NCI-H1417 treated with DMSO at 0.1 percent for 48 hours (cell line): Measurements from ENCODE around the gene GTF2H1.
"Not testable (repeated sequence)": the region's sequence is repeated elsewhere in the genome, so short reads cannot be mapped to it uniquely, and the experiment has no call there.

Source experiments
- DNase-seq: peaks from one replicate; lab custom pipeline; 2025; lab: John Stamatoyannopoulos, UW

Gene GTF2H1

GRCh38 chr11:18319914-18320313, 2.5 kb upstream of the GTF2H1 start:
- no peak for DNase-seq

- no peak for DNase-seq
Observed at GRCh38 chr11:18320617-18321016, 1.8 kb upstream of the GTF2H1 start.

- DNase-seq = no peak
Observed at GRCh38 chr11:18321578-18321968, 794 bp upstream of the GTF2H1 start.

DNA sequence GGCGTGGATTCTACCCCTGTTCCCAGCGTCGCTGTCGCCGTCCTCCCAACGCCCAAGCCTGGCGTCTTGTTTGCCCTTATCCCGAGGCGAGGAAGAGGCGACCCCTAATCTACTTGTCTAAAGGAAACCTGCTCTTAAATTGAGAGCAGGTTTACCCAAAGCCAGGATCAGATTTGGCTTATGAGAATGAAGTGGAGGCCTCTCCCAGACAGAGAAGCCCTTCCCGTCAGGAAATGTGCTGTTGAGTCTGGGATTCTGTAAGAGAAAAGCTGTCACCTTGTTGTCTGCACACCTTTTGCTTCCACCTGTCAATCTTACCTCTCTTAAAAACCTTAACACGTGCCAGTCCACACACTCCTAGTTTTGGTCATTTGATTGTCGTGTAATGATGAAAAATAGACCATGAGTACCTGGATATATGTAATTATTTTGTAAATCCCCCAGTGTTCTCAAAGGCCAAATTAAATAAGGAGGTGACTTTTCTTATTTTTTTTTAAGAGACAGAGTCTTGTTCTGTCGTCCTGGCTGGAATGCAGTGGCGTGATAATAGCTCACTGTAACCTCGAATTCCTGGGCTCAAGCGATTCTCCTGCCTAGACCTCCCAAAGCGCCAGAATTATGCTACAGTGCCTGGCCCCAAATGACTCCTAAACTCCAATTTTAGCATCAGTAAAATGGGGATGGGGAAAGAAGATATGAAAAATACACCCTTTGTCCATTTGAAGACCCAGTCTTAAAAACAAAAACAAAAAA, 627 bp downstream of the GTF2H1 start:
- DNase-seq = no peak

DNA sequence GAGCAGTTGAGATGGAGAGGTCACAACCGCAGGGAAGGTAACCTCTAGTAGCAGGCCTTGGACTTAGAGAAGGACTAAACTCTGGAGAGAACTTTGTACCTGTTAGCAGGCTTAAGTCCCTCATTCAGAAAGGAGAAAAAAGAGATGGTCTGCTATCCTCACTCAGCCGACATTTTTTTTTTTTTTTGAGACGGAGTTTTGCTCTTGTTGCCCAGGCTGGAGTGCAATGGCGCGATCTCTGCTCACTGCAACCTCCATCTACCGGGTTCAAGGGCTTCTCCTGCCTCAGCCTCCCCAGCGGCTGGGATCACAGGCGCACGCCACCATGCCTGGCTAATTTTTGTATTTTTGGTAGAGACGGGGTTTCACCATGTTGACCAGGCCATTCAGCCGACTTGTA, 1.5 kb downstream of the GTF2H1 start:
- DNase-seq = not testable (repeated sequence)

GRCh38 chr11:18324381-18324780, 2.0 kb downstream of the GTF2H1 start:
- no peak for DNase-seq

DNA sequence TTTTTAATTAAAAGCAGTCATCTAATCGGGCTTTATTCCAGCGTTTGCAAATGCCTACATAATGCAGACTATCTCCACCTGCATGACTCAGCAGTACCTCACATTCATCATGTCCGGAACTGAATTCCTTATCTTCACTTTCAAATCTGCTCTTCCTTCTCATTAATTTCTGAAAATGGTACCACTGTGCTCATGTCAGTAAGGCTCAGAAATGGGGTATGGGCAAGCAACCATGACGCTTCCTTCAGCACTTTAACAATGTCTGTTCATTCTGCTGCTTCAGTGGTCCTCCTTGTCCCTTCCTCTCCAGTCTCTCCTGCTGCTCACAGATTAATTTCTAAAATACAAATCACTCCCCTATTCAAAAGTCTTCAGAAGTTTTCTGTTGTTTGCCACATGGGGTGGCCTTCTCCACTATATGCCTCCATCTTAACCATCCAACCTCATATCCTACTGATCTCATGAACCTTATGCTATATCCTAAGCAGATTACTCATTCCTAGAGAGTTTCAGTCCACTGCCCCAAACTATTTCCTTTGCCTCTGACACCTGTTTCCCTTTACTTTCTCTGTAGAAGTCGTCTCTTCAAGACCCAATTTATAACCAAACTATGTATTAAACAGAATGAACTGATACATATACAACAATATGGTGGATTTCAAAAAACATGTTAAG, 7.0 kb downstream of the GTF2H1 start:
- no peak for DNase-seq

GRCh38 chr11:18330921-18331320, 8.6 kb downstream of the GTF2H1 start:
- DNase-seq = no peak

- no peak for DNase-seq
Observed at GRCh38 chr11:18332302-18332701, 9.9 kb downstream of the GTF2H1 start.

DNA sequence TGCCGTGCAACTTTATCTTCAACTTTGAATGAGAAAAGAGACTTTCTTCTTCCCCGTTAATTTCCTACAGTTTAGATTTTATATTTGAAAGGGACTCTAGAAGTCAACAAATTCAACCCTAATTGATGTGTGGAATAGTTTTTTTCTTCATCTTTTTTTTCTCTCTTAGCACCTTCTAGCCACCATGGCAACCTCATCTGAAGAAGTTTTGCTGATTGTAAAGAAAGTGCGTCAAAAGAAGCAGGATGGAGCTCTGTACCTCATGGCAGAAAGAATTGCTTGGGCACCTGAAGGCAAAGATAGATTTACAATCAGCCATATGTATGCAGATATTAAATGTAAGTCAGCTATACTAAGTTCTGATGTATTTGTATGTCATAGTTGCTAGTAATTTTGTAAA, 10.5 kb downstream of the GTF2H1 start:
- no peak for DNase-seq

DNA sequence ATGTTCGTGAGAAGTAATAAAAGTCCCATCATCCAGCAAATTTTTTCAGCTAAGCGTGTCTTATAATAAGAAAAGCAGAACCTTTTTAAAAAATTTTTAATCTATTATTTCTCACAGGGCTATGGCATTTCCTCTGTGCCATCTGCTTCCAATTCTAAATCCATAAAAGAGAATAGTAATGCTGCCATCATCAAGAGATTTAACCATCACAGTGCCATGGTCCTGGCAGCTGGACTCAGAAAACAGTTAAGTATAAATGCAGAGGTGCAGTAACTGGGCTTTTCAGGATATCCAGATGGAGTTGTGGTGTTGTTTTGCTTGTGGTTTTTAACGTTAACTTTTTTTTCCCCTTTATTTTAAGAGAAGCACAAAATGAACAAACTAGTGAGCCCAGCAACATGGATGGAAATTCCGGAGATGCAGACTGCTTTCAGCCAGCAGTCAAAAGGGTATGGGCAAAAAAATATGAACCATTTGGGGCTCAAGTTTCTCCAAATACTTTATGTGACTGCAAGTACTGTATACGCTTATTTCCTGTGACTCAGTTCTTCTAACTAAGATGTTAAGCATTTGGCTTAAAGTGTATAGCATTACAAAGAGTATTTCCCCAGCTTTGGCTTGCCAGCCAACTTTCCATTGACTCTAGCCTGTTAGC, 25.2 kb downstream of the GTF2H1 start:
- DNase-seq = no peak

DNA sequence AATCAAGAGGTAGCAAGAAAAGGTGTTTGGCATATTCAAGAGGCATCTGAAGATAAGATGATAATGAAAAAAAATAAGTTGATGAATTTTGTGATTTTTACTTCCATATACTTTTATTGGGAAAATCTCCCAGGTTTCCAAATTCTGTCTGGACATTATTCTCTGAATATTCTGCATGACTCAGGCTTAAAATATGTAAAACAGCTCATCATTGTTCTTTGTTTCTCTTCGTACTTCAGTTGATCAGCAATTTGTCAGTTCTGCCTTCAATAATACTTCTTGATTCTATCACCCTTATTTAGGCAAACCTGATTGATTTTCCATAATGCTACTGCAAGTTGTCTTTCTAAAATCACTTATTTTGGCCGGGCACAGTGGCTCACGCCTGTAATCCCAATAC, 30.2 kb downstream of the GTF2H1 start:
- no peak for DNase-seq

- no peak for DNase-seq
Observed at GRCh38 chr11:18358646-18359045, 36.3 kb downstream of the GTF2H1 start.

GRCh38 chr11:18361154-18361553, 38.8 kb downstream of the GTF2H1 start:
- no peak for DNase-seq

DNA sequence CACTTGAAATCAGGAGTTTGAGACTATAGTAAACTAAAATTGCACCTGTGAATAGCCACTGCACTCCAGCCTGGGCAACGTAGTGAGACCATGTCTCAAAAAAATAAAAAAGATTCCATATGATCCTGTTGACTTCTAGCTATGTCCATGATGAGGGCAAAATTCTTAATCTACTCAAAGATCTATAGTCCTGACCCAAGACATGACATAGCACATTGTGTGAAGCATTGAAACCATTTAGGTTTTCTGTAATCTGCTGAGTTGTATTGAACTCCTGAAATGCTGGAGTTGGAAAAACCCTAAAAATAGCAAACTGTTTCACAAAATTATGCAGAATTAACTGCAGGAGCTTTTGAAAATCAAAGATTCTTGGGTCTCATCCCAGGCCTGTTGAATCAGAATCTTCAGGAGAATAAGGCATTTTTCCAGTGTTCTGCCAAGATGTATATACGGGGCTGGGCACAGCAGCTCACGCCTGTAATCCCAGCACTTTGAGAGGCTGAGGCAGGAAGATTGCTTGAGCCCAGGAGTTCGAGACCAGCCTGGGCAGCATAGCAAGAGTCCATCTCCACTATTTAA, 42.2 kb downstream of the GTF2H1 start:
- DNase-seq = no peak

DNA sequence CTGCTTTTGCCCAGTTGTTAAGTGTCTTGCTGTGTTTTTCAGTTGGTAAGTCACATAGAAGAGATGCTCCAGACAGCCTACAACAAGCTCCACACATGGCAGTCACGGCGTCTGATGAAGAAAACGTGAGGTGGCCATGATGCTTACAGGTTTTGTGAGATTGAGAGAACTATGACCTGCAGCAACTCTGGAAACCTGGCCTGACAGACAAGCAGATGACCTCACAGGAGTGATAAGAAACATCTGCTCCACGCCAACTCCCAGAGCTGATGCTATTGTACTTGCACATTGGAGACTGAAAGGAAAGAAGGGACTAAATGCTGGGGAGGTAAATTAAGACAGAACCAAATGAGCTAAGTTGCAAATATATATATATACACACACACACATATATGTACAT, 43.4 kb downstream of the GTF2H1 start:
- DNase-seq = no peak

GRCh38 chr11:18366286-18366685, 43.9 kb downstream of the GTF2H1 start:
- no peak for DNase-seq

- no peak for DNase-seq
Observed at GRCh38 chr11:18367431-18367830, 45.1 kb downstream of the GTF2H1 start.

GRCh38 chr11:18368221-18368620, 45.9 kb downstream of the GTF2H1 start:
- no peak for DNase-seq

- no peak for DNase-seq
Observed at GRCh38 chr11:18369398-18369797, 47.0 kb downstream of the GTF2H1 start.

- no peak for DNase-seq
Observed at GRCh38 chr11:18371279-18371678, 48.9 kb downstream of the GTF2H1 start.

GRCh38 chr11:18372201-18372600, 49.8 kb downstream of the GTF2H1 start:
- DNase-seq = no peak

DNA sequence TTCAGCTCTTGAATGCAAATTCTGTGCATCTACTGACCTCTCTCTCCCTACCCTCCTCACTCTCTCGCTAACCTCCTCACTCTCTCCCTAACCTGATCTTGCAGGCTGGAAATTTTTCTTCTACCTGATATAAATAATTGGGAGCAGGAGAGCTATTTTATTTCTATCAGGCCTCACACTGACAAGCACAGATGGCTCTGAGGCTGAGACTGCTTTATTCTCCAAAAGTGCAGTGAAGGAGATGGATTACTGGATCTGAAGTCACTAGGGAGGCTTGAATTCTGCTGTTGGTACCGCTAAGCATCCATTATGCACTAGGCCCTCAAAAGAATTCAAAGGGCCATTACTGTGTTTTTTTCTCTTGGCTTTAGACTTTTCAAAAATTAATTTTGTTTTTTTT, 52.6 kb downstream of the GTF2H1 start:
- no peak for DNase-seq
